Measurements from ENCODE around the gene SLC22A4.
A peak's percentile ranks its signal among the peaks of the same experiment; 100 is the strongest.

SLC22A4 gene

GRCh38 chr5:132262882-132263547 is 31.2 kb upstream of the SLC22A4 start:
- no peak for DNase-seq (ENCODE audit: low read depth in 2 of 2, low spot score in 1 of 2)

- no peak for DNase-seq (ENCODE audit: low read depth in 2 of 2, low spot score in 1 of 2)
These were observed 30.5 kb upstream of the SLC22A4 start for GRCh38 chr5:132263548-132264261.

- DNase-seq (ENCODE audit: low read depth in 2 of 2, low spot score in 1 of 2) = no peak
These were observed 29.5 kb upstream of the SLC22A4 start for GRCh38 chr5:132264546-132265335.

GRCh38 chr5:132265336-132266030 is 28.7 kb upstream of the SLC22A4 start:
- no peak for DNase-seq (ENCODE audit: low read depth in 2 of 2, low spot score in 1 of 2)

GRCh38 chr5:132266031-132266835 is 28.0 kb upstream of the SLC22A4 start:
- DNase-seq (ENCODE audit: low read depth in 2 of 2, low spot score in 1 of 2) = no peak

- DNase-seq (ENCODE audit: low read depth in 2 of 2, low spot score in 1 of 2) = no peak
These were observed 27.4 kb upstream of the SLC22A4 start for GRCh38 chr5:132266836-132267160.

GRCh38 chr5:132267166-132267739 is 26.9 kb upstream of the SLC22A4 start:
- no peak for DNase-seq (ENCODE audit: low read depth in 2 of 2, low spot score in 1 of 2)

- no peak for DNase-seq (ENCODE audit: low read depth in 2 of 2, low spot score in 1 of 2)
These were observed 26.0 kb upstream of the SLC22A4 start for GRCh38 chr5:132267931-132268768.

- no peak for DNase-seq (ENCODE audit: low read depth in 2 of 2, low spot score in 1 of 2)
These were observed 25.2 kb upstream of the SLC22A4 start for GRCh38 chr5:132268769-132269551.

- DNase-seq (ENCODE audit: low read depth in 2 of 2, low spot score in 1 of 2) = no peak
These were observed 24.4 kb upstream of the SLC22A4 start for GRCh38 chr5:132269635-132270334.

GRCh38 chr5:132270335-132270665 is 23.9 kb upstream of the SLC22A4 start:
- no peak for DNase-seq (ENCODE audit: low read depth in 2 of 2, low spot score in 1 of 2)

- no peak for DNase-seq (ENCODE audit: low read depth in 2 of 2, low spot score in 1 of 2)
These were observed 23.5 kb upstream of the SLC22A4 start for GRCh38 chr5:132270706-132271105.

GRCh38 chr5:132271251-132272246 is 22.6 kb upstream of the SLC22A4 start:
- DNase-seq (ENCODE audit: low read depth in 2 of 2, low spot score in 1 of 2) = no peak

- peak; percentile 50 to 54 for DNase-seq (ENCODE audit: low read depth in 2 of 2, low spot score in 1 of 2)
These were observed 21.6 kb upstream of the SLC22A4 start for GRCh38 chr5:132272311-132273210.

- DNase-seq (ENCODE audit: low read depth in 2 of 2, low spot score in 1 of 2) = no peak
These were observed 20.6 kb upstream of the SLC22A4 start for GRCh38 chr5:132273631-132274030.

Data from stimulated activated CD8-positive, alpha-beta memory T cell treated with anti-CD3 and anti-CD28 coated beads, Interleukin-4, amount 100 ng/mL, for 1 hour (primary cell).